ENCODE measurements around the gene DYNC1LI2.

DYNC1LI2 gene

GRCh38 chr16:66741169-66741900 lies 10.1 kb downstream of the DYNC1LI2 start:
- H3K27ac ChIP-seq (ENCODE audit: low read depth, low read length): no peak overlapping the region

GRCh38 chr16:66740533-66740932 lies 10.9 kb downstream of the DYNC1LI2 start:
- Histone ChIP-seq H2AFZ (ENCODE audit: insufficient read depth, low read length, poor library complexity) (no peak overlapping the region), H3K4ac (ENCODE audit: low read depth, low read length) (no peak overlapping the region), H3K27me3 (ENCODE audit: insufficient read depth, low read length) (no peaks in the 10 kb centered on the region), H4K91ac (ENCODE audit: low read depth, low read length) (no peak overlapping the region), H4K12ac (ENCODE audit: low read depth, low read length) (no peak overlapping the region), H4K8ac (ENCODE audit: low read depth, low read length) (no peak overlapping the region), H2AK5ac (ENCODE audit: low read length) (no peak overlapping the region), H2BK5ac (ENCODE audit: low read depth, low read length, poor library complexity) (no peak overlapping the region), H3K36me3 (ENCODE audit: control insufficient read depth in 1 of 2, insufficient read depth in 2 of 2, low read length in 2 of 2) (peaks cover 50 to 66% of the 10 kb centered on the region in 2 experiments), H3K9me3 (ENCODE audit: insufficient read depth, low read depth, low read length) (no peaks in the 10 kb centered on the region), H3K4me3 (ENCODE audit: low read depth, low read length) (no peak overlapping the region), H3K79me1 (ENCODE audit: low read length) (no peaks in the 10 kb centered on the region), H3K14ac (ENCODE audit: low read length) (no peak overlapping the region), H2BK12ac (ENCODE audit: low read length) (no peak overlapping the region), H2BK120ac (ENCODE audit: insufficient read depth, low read length, poor library complexity) (no peak overlapping the region), H3K4me1 (ENCODE audit: control insufficient read depth in 1 of 2, insufficient read depth in 2 of 2, low read length in 2 of 2) (no peaks in the 10 kb centered on the region), H3K4me2 (ENCODE audit: low read length) (no peak overlapping the region), H3K23ac (ENCODE audit: low read length) (peak overlapping the region; percentile 38), H3K27ac (ENCODE audit: low read depth, low read length) (no peak overlapping the region), H3K18ac (ENCODE audit: low read length) (no peak overlapping the region), H3K9ac (ENCODE audit: low read length) (no peak overlapping the region), H3K79me2 (ENCODE audit: control insufficient read depth, insufficient read depth, low read length, poor library complexity) (no peaks in the 10 kb centered on the region)
- WGBS (ENCODE audit: extremely low coverage, insufficient coverage, insufficient read length): no CpG with 5 or more reads among the region's 2 CpGs
- DNase-seq: no peak

More at GRCh38 chr16:66741169-66741900, 10.1 kb downstream of the DYNC1LI2 start:
- H4K12ac ChIP-seq (ENCODE audit: low read depth, low read length): no peak overlapping the region
- peak; percentile 19 to 48 for DNase-seq
- no peak overlapping the region for H3K4me3 ChIP-seq (ENCODE audit: low read depth, low read length)
- no peaks in the 10 kb centered on the region for H3K4me1 ChIP-seq (ENCODE audit: control insufficient read depth in 1 of 2, insufficient read depth in 2 of 2, low read length in 2 of 2)
- H3K9me3 ChIP-seq (ENCODE audit: insufficient read depth, low read depth, low read length): no peaks in the 10 kb centered on the region
- H3K79me2 ChIP-seq (ENCODE audit: control insufficient read depth, insufficient read depth, low read length, poor library complexity): no peaks in the 10 kb centered on the region
- H3K36me3 ChIP-seq (ENCODE audit: control insufficient read depth in 1 of 2, insufficient read depth in 2 of 2, low read length in 2 of 2): peaks cover 49 to 66% of the 10 kb centered on the region in 2 experiments
- H3K27me3 ChIP-seq (ENCODE audit: insufficient read depth, low read length): no peaks in the 10 kb centered on the region
- WGBS (ENCODE audit: extremely low coverage, insufficient coverage, insufficient read length): no CpG with 5 or more reads among the region's 10 CpGs
- no peak overlapping the region for H2AFZ ChIP-seq (ENCODE audit: insufficient read depth, low read length, poor library complexity)
- no peak overlapping the region for H3K4me2 ChIP-seq (ENCODE audit: low read length)
- H3K9ac ChIP-seq (ENCODE audit: low read length): no peak overlapping the region
- H3K18ac ChIP-seq (ENCODE audit: low read length): no peak overlapping the region
- no peak overlapping the region for H2BK5ac ChIP-seq (ENCODE audit: low read depth, low read length, poor library complexity)
- no peak overlapping the region for H3K4ac ChIP-seq (ENCODE audit: low read depth, low read length)
- H2AK5ac ChIP-seq (ENCODE audit: low read length): no peak overlapping the region
- no peak overlapping the region for H2BK120ac ChIP-seq (ENCODE audit: insufficient read depth, low read length, poor library complexity)
- no peak overlapping the region for H4K91ac ChIP-seq (ENCODE audit: low read depth, low read length)
- H3K14ac ChIP-seq (ENCODE audit: low read length): no peak overlapping the region
- H3K23ac ChIP-seq (ENCODE audit: low read length): no peak overlapping the region
- H2BK12ac ChIP-seq (ENCODE audit: low read length): no peak overlapping the region
- no peak overlapping the region for H4K8ac ChIP-seq (ENCODE audit: low read depth, low read length)
- H3K79me1 ChIP-seq (ENCODE audit: low read length): no peaks in the 10 kb centered on the region

GRCh38 chr16:66740010-66740409 lies 11.4 kb downstream of the DYNC1LI2 start:
- no peaks in the 10 kb centered on the region for H3K9me3 ChIP-seq (ENCODE audit: insufficient read depth, low read depth, low read length)
- H4K91ac ChIP-seq (ENCODE audit: low read depth, low read length): no peak overlapping the region
- no peak overlapping the region for H3K23ac ChIP-seq (ENCODE audit: low read length)
- DNase-seq: peak; percentile 27 to 67
- H2AFZ ChIP-seq (ENCODE audit: insufficient read depth, low read length, poor library complexity): no peak overlapping the region
- H3K4me2 ChIP-seq (ENCODE audit: low read length): no peak overlapping the region
- no peaks in the 10 kb centered on the region for H3K79me1 ChIP-seq (ENCODE audit: low read length)
- H3K36me3 ChIP-seq (ENCODE audit: control insufficient read depth in 1 of 2, insufficient read depth in 2 of 2, low read length in 2 of 2): peaks cover 51 to 66% of the 10 kb centered on the region in 2 experiments
- H3K4me3 ChIP-seq (ENCODE audit: low read depth, low read length): no peak overlapping the region
- H3K4me1 ChIP-seq (ENCODE audit: control insufficient read depth in 1 of 2, insufficient read depth in 2 of 2, low read length in 2 of 2): no peaks in the 10 kb centered on the region
- no peak overlapping the region for H3K18ac ChIP-seq (ENCODE audit: low read length)
- no peak overlapping the region for H2BK12ac ChIP-seq (ENCODE audit: low read length)
- H4K8ac ChIP-seq (ENCODE audit: low read depth, low read length): no peak overlapping the region
- no peak overlapping the region for H2BK120ac ChIP-seq (ENCODE audit: insufficient read depth, low read length, poor library complexity)
- H4K12ac ChIP-seq (ENCODE audit: low read depth, low read length): no peak overlapping the region
- H3K4ac ChIP-seq (ENCODE audit: low read depth, low read length): no peak overlapping the region
- H3K9ac ChIP-seq (ENCODE audit: low read length): no peak overlapping the region
- H2AK5ac ChIP-seq (ENCODE audit: low read length): no peak overlapping the region
- WGBS (ENCODE audit: extremely low coverage, insufficient coverage, insufficient read length): no CpG with 5 or more reads among the region's 2 CpGs
- H3K27me3 ChIP-seq (ENCODE audit: insufficient read depth, low read length): no peaks in the 10 kb centered on the region
- H3K79me2 ChIP-seq (ENCODE audit: control insufficient read depth, insufficient read depth, low read length, poor library complexity): no peaks in the 10 kb centered on the region
- H3K27ac ChIP-seq (ENCODE audit: low read depth, low read length): no peak overlapping the region
- no peak overlapping the region for H2BK5ac ChIP-seq (ENCODE audit: low read depth, low read length, poor library complexity)
- H3K14ac ChIP-seq (ENCODE audit: low read length): no peak overlapping the region

- Histone ChIP-seq H3K23ac (ENCODE audit: low read length) (no peak overlapping the region), H2AFZ (ENCODE audit: insufficient read depth, low read length, poor library complexity) (no peak overlapping the region), H4K91ac (ENCODE audit: low read depth, low read length) (no peak overlapping the region), H4K8ac (ENCODE audit: low read depth, low read length) (no peak overlapping the region), H3K4me2 (ENCODE audit: low read length) (no peak overlapping the region), H3K14ac (ENCODE audit: low read length) (no peak overlapping the region), H3K18ac (ENCODE audit: low read length) (no peak overlapping the region), H2BK12ac (ENCODE audit: low read length) (no peak overlapping the region), H3K27ac (ENCODE audit: low read depth, low read length) (no peak overlapping the region), H2BK120ac (ENCODE audit: insufficient read depth, low read length, poor library complexity) (no peak overlapping the region), H3K36me3 (ENCODE audit: control insufficient read depth in 1 of 2, insufficient read depth in 2 of 2, low read length in 2 of 2) (peaks cover 55 to 73% of the 10 kb centered on the region in 2 experiments), H2BK5ac (ENCODE audit: low read depth, low read length, poor library complexity) (no peak overlapping the region), H2AK5ac (ENCODE audit: low read length) (no peak overlapping the region), H3K4me3 (ENCODE audit: low read depth, low read length) (no peak overlapping the region), H3K79me2 (ENCODE audit: control insufficient read depth, insufficient read depth, low read length, poor library complexity) (no peaks in the 10 kb centered on the region), H3K27me3 (ENCODE audit: insufficient read depth, low read length) (no peaks in the 10 kb centered on the region), H3K4ac (ENCODE audit: low read depth, low read length) (no peak overlapping the region), H4K12ac (ENCODE audit: low read depth, low read length) (no peak overlapping the region), H3K9ac (ENCODE audit: low read length) (no peak overlapping the region), H3K79me1 (ENCODE audit: low read length) (no peaks in the 10 kb centered on the region), H3K9me3 (ENCODE audit: insufficient read depth, low read depth, low read length) (no peaks in the 10 kb centered on the region), H3K4me1 (ENCODE audit: control insufficient read depth in 1 of 2, insufficient read depth in 2 of 2, low read length in 2 of 2) (no peaks in the 10 kb centered on the region)
- no CpG with 5 or more reads among the region's 4 CpGs for WGBS (ENCODE audit: extremely low coverage, insufficient coverage, insufficient read length)
- no peak for DNase-seq
Observed at GRCh38 chr16:66735891-66736290, 15.5 kb downstream of the DYNC1LI2 start.

Measured in trophoblast cell (in vitro differentiated cells and primary cell).